SK-N-SH (cell line): ENCODE results near the gene NEK8. TPM values are rescaled to one million over a fixed set of nuclear protein-coding genes. Genes with fewer than 3 reads are reported as not detected.

Experiments used
- CTCF ChIA-PET: fragments of 300-600, 350-600 bp; formaldehyde crosslinking; extraction: SDS; loops from one replicate; lab custom pipeline; 2021; lab: Yijun Ruan, JAX
- POLR2A ChIA-PET: fragments of 350-600 bp; sonication (Branson Sonifier 250); formaldehyde crosslinking; extraction: SDS; loops from one replicate; lab custom pipeline; 2020; ENCODE audit warnings: antibody characterized with exemption, inconsistent platforms; lab: Yijun Ruan, JAX
- DNase-seq: peaks from one replicate; pipeline ENCODE4 v3.0.0; 2012
- H2AFZ ChIP-seq: fragments of 200-600 bp; sonication (generic); 2 replicates; pipeline ENCODE4 v1.8.1; 2016; ENCODE audit warnings: antibody characterized with exemption, mild to moderate bottlenecking, low read depth
- H3F3A ChIP-seq: fragments of 200-600 bp; sonication (generic); replicated peaks from 2 replicates; pipeline ENCODE3; 2016; ENCODE audit warnings: antibody characterized with exemption, mild to moderate bottlenecking; ENCODE audit not compliant: insufficient read depth
- H3K27ac ChIP-seq, 2 experiments: fragments of 200-500 bp in 1 of 2; fragments of 200-600 bp in 1 of 2; sonication (Bioruptor generic) in 1 of 2; sonication (generic), shearing (Covaris generic) in 1 of 2; 2 replicates each; pipeline versions ENCODE4 v1.5.1 to v1.6.1; 2014 to 2016; ENCODE audit warnings: low read depth in 2 of 2, inconsistent platforms in 1 of 2, low read length in 1 of 2, mild to moderate bottlenecking in 1 of 2, mixed read lengths in 1 of 2
- H3K27me3 ChIP-seq: fragments of 200-600 bp; sonication (generic), shearing (Covaris generic); 2 replicates; pipeline ENCODE4 v1.6.1; 2016; ENCODE audit warnings: mixed run types; ENCODE audit not compliant: insufficient read depth
- H3K36me3 ChIP-seq, 2 experiments: fragments of 200-500 bp in 1 of 2; fragments of 200-600 bp in 1 of 2; sonication (Bioruptor generic) in 1 of 2; sonication (generic) in 1 of 2; replicated peaks in 1 of 2; 2 replicates each; pipeline versions ENCODE3 to v1.5.1; 2014 to 2016; ENCODE audit warnings: low read length in 1 of 2, mild to moderate bottlenecking in 1 of 2; ENCODE audit not compliant: insufficient read depth in 2 of 2, control insufficient read depth in 1 of 2
- H3K4me1 ChIP-seq, 2 experiments: fragments of 200-500 bp in 1 of 2; fragments of 200-600 bp in 1 of 2; sonication (Bioruptor generic) in 1 of 2; sonication (generic), shearing (Covaris generic) in 1 of 2; 2 replicates each; pipeline versions ENCODE4 v1.5.1 to v1.6.1; 2014 to 2016; ENCODE audit warnings: low read depth in 1 of 2, low read length in 1 of 2, mixed run types in 1 of 2; ENCODE audit not compliant: insufficient read depth in 2 of 2, control insufficient read depth in 1 of 2
- H3K4me2 ChIP-seq: fragments of 200-600 bp; sonication (generic), shearing (Covaris generic); 2 replicates; pipeline ENCODE4 v1.6.1; 2017; ENCODE audit warnings: mixed run types
- H3K4me3 ChIP-seq, 2 experiments: fragments of 200-500 bp in 1 of 2; fragments of 200-600 bp in 1 of 2; sonication (Bioruptor generic) in 1 of 2; sonication (generic), shearing (Covaris generic) in 1 of 2; 2 replicates each; pipeline versions ENCODE4 v1.5.1 to v1.8.1; 2014 to 2016; ENCODE audit warnings: low read depth in 2 of 2, inconsistent platforms in 1 of 2, low read length in 1 of 2, mild to moderate bottlenecking in 1 of 2, mixed read lengths in 1 of 2, moderate library complexity in 1 of 2
- H3K79me2 ChIP-seq: fragments of 200-600 bp; sonication (generic); 2 replicates; pipeline ENCODE4 v1.8.1; 2017; ENCODE audit warnings: mild to moderate bottlenecking; ENCODE audit not compliant: insufficient read depth
- H3K9ac ChIP-seq: fragments of 200-600 bp; sonication (generic); 2 replicates; pipeline ENCODE4 v1.6.1; 2017; ENCODE audit warnings: mixed run types
- H3K9me2 ChIP-seq: fragments of 200-600 bp; sonication (generic); 2 replicates; pipeline ENCODE4 v1.6.1; 2017; ENCODE audit warnings: mixed run types
- H3K9me3 ChIP-seq: fragments of 200-600 bp; sonication (generic); 2 replicates; pipeline ENCODE4 v1.6.1; 2017; ENCODE audit warnings: mixed run types, mild to moderate bottlenecking, moderate library complexity
- H4K20me1 ChIP-seq: fragments of 200-600 bp; sonication (generic); 2 replicates; pipeline ENCODE4 v1.6.1; 2017; ENCODE audit warnings: mild to moderate bottlenecking, mixed run types; ENCODE audit not compliant: insufficient read depth
- CHD2 ChIP-seq: fragments of 150-350 bp; IDR thresholded peaks from 2 replicates; pipeline ENCODE4 v1.6.1; 2018; ENCODE audit warnings: low read length; ENCODE audit not compliant: partially characterized antibody
- ELF1 ChIP-seq: IDR thresholded peaks from 2 replicates; pipeline ENCODE4 v1.4.0; 2012
- EP300 ChIP-seq, 2 experiments: IDR thresholded peaks; 2 replicates each; pipeline versions ENCODE4 v1.4.0 to v1.6.1; 2012; ENCODE audit warnings: borderline replicate concordance in 1 of 2, low read depth in 1 of 2, low read length in 1 of 2
- FOSL2 ChIP-seq: IDR thresholded peaks from 2 replicates; pipeline ENCODE4 v1.4.0; 2012; ENCODE audit warnings: low read depth, mild to moderate bottlenecking, moderate library complexity, borderline replicate concordance
- FOXJ3 ChIP-seq: sonication (generic); formaldehyde crosslinking; IDR thresholded peaks from 2 replicates; pipeline ENCODE4 v1.5.1; 2020; ENCODE audit warnings: mild to moderate bottlenecking, missing genetic modification reagents
- GATA2 ChIP-seq: sonication (generic); formaldehyde crosslinking; IDR thresholded peaks from 2 replicates; pipeline ENCODE4 v1.5.0; 2020; ENCODE audit warnings: mild to moderate bottlenecking, missing genetic modification reagents
- MEF2A ChIP-seq: IDR thresholded peaks from 2 replicates; pipeline ENCODE4 v1.4.0; 2012; ENCODE audit warnings: low read depth, borderline replicate concordance
- RCOR1 ChIP-seq: fragments of 150-350 bp; IDR thresholded peaks from 2 replicates; pipeline ENCODE4 v1.6.1; 2017; ENCODE audit warnings: antibody characterized with exemption, low read length
- RFX5 ChIP-seq: IDR thresholded peaks from 2 replicates; pipeline ENCODE4 v1.6.1; 2012; ENCODE audit warnings: mild to moderate bottlenecking, improper control_type of control experiment, low read length
- RXRA ChIP-seq: IDR thresholded peaks from 2 replicates; pipeline ENCODE4 v1.4.0; 2012; ENCODE audit warnings: low read depth, mild to moderate bottlenecking, borderline replicate concordance
- TAF1 ChIP-seq: IDR thresholded peaks from 2 replicates; pipeline ENCODE4 v1.6.1; 2012; ENCODE audit warnings: low read depth, mild to moderate bottlenecking, low read length, moderate library complexity, borderline replicate concordance
- WGBS: methylation state at CpG from one replicate; pipeline ENCODE4 v1.1.6; 2017; ENCODE audit warnings: low lambda C conversion rate; 5-methylcytosine and 5-hydroxymethylcytosine counted together
- polyA plus RNA-seq, 3 experiments: library from polyadenylated mRNA; depleted of rRNA; stranded (reverse); fragments of >200 nt; gene quantifications; 2 replicates each; pipeline ENCODE4 v1.2.3, GENCODE V29; 2012
- TF ChIP-seq, protein P1 (sequence below): IDR thresholded peaks from 2 replicates; pipeline ENCODE4; 2012
- TF ChIP-seq, protein P2 (sequence below): IDR thresholded peaks from 2 replicates; pipeline ENCODE4 v1.6.1; 2012; ENCODE audit warnings: mild to moderate bottlenecking, low read depth, low read length, moderate library complexity

The NEK8 gene
- polyA plus RNA-seq, 1 of the 3 experiments (the other 2 are of a cell fraction) = 6.0 TPM

- Histone ChIP-seq H2AFZ (no peak overlapping the region), H3K9ac (no peak overlapping the region), H3K79me2 (peaks cover 15% of the 10 kb centered on the region; the same call in 1 of the 2 replicates), H3K4me2 (no peak overlapping the region), H3K36me3 (peaks cover 11 to 27% of the 10 kb centered on the region in 2 experiments), H3K4me3 (no peak overlapping the region), H3K4me1 (peaks cover 0 to 17% of the 10 kb centered on the region in 2 experiments; a peak in 1 of 4 replicates), H3K27me3 (no peaks in the 10 kb centered on the region), H3K27ac (peak overlapping the region in 1 of 2 experiments; percentile 36; a peak in 1 of 4 replicates), H3F3A (peaks cover 25% of the 10 kb centered on the region), H3K9me2 (no peaks in the 10 kb centered on the region), H3K9me3 (no peaks in the 10 kb centered on the region), H4K20me1 (peaks cover 14% of the 10 kb centered on the region)
- TF ChIP-seq RCOR1 (no peak), RFX5 (no peak), RXRA (no peak), TAF1 (no peak), EP300 (IDR thresholded peaks at IDR 0.05; ENCODE audit: borderline replicate concordance in 1 of 2, low read depth in 1 of 2, low read length in 1 of 2) (no peak), FOSL2 (no peak), GATA2 (CRISPR knock-in tag) (no peak), CHD2 (no peak)
- TF ChIP-seq, protein P1, sequence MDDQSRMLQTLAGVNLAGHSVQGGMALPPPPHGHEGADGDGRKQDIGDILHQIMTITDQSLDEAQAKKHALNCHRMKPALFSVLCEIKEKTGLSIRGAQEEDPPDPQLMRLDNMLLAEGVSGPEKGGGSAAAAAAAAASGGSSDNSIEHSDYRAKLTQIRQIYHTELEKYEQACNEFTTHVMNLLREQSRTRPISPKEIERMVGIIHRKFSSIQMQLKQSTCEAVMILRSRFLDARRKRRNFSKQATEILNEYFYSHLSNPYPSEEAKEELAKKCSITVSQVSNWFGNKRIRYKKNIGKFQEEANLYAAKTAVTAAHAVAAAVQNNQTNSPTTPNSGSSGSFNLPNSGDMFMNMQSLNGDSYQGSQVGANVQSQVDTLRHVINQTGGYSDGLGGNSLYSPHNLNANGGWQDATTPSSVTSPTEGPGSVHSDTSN = no peak
- TF ChIP-seq, protein P2, sequence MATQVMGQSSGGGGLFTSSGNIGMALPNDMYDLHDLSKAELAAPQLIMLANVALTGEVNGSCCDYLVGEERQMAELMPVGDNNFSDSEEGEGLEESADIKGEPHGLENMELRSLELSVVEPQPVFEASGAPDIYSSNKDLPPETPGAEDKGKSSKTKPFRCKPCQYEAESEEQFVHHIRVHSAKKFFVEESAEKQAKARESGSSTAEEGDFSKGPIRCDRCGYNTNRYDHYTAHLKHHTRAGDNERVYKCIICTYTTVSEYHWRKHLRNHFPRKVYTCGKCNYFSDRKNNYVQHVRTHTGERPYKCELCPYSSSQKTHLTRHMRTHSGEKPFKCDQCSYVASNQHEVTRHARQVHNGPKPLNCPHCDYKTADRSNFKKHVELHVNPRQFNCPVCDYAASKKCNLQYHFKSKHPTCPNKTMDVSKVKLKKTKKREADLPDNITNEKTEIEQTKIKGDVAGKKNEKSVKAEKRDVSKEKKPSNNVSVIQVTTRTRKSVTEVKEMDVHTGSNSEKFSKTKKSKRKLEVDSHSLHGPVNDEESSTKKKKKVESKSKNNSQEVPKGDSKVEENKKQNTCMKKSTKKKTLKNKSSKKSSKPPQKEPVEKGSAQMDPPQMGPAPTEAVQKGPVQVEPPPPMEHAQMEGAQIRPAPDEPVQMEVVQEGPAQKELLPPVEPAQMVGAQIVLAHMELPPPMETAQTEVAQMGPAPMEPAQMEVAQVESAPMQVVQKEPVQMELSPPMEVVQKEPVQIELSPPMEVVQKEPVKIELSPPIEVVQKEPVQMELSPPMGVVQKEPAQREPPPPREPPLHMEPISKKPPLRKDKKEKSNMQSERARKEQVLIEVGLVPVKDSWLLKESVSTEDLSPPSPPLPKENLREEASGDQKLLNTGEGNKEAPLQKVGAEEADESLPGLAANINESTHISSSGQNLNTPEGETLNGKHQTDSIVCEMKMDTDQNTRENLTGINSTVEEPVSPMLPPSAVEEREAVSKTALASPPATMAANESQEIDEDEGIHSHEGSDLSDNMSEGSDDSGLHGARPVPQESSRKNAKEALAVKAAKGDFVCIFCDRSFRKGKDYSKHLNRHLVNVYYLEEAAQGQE = no peak
- no peak for DNase-seq
- 89% methylated on average over 4 of the region's 4 CpGs for WGBS
- POLR2A ChIA-PET = interaction anchor here (0.6 kb wide), 1 partner anchor 10 kb away, joined by 3 read pairs; no protein-coding TSS in a partner anchor
- CTCF ChIA-PET = interaction anchor here (0.7 to 6.5 kb wide), 21 partner anchors 8 to 188 kb away, joined by 3 to 125 read pairs (median 18); partner anchors contain the start of genes DHRS13, FAM222B, FLOT2 and NEK8
Measured at GRCh38 chr17:28765038-28765437, 36.5 kb downstream of the NEK8 start.

DNA sequence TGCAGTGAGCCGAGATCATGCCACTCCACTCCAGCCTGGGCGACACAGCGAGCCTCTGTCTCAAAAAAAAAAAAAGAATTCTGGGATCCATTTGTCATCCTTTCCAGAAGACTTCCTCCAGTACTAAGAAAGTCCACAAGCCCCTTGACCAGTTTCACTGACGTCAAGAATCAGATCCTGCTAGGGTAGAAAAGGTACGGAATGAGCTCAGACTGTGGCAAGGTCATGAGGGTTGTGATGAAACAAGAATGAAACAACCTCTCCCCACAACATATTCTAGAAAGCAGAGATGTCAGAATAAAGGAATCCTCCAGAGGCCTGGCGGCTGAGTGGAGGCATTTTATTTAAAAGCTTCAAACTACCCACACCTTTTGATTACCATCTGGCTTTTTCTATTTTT lies 45.1 kb downstream of the NEK8 start:
- CTCF ChIA-PET = interaction anchor here (0.6 to 5.3 kb wide), 7 partner anchors 9 to 214 kb away, joined by 3 to 82 read pairs (median 4); no protein-coding TSS in a partner anchor

More for the DNA sequence above, 45.1 kb downstream of the NEK8 start:
- TF ChIP-seq FOXJ3 = no peak
- no peak for TF ChIP-seq ELF1
- TF ChIP-seq MEF2A = no peak
- TF ChIP-seq, all 33 proteins: peak for 0
- peaks cover 21% of the 10 kb centered on the region; the same call in 1 of the 2 replicates for H4K20me1 ChIP-seq
- no peak overlapping the region for H3K27ac ChIP-seq
- H3K9ac ChIP-seq = no peak overlapping the region
- H3K9me3 ChIP-seq = no peaks in the 10 kb centered on the region
- H3K79me2 ChIP-seq = peaks cover 68% of the 10 kb centered on the region
- no peaks in the 10 kb centered on the region for H3K4me1 ChIP-seq
- H3K9me2 ChIP-seq = no peaks in the 10 kb centered on the region
- H3F3A ChIP-seq = peaks cover 7% of the 10 kb centered on the region
- H2AFZ ChIP-seq = no peak overlapping the region
- WGBS = 99% methylated on average over 6 of the region's 6 CpGs
- POLR2A ChIA-PET = no interaction called here
- H3K27me3 ChIP-seq = no peaks in the 10 kb centered on the region
- no peak overlapping the region for H3K4me3 ChIP-seq
- H3K4me2 ChIP-seq = no peak overlapping the region
- H3K36me3 ChIP-seq = peaks cover 0 to 8% of the 10 kb centered on the region in 2 experiments
- DNase-seq = no peak
